H1 (cell line): ENCODE results near the gene XRN2. TPM values are rescaled to one million over a fixed set of nuclear protein-coding genes. Genes with fewer than 3 reads are reported as not detected.

Source experiments
- JUND ChIP-seq: IDR thresholded peaks from 2 replicates; pipeline ENCODE4 v1.6.1; 2011; ENCODE audit warnings: mild to moderate bottlenecking, improper control_type of control experiment, low read length
- KDM5A ChIP-seq: fragments of 200-600 bp; IDR thresholded peaks from 2 replicates; pipeline ENCODE4 v1.7.1; 2012; ENCODE audit warnings: mild to moderate bottlenecking, low read length, inconsistent platforms, mixed read lengths
- POLR2AphosphoS5 ChIP-seq: IDR thresholded peaks from 2 replicates; pipeline ENCODE4 v1.6.1; 2011; ENCODE audit warnings: low read depth, low read length
- RNF2 ChIP-seq: fragments of 200-900, 300-1000 bp; sonication (generic); IDR thresholded peaks from 2 replicates; pipeline ENCODE4 v1.7.1; 2016; ENCODE audit warnings: borderline replicate concordance, low read depth, mild to moderate bottlenecking, antibody characterized with exemption, low read length; ENCODE audit not compliant: poor library complexity, severe bottlenecking; ENCODE audit errors: missing control alignments
- TAF7 ChIP-seq: optimal IDR thresholded peaks from 2 replicates; pipeline ENCODE3; 2011; ENCODE audit warnings: low read depth, mild to moderate bottlenecking, inconsistent platforms, low read length, moderate library complexity, borderline replicate concordance
- polyA plus RNA-seq, 7 experiments: library from polyadenylated mRNA; depleted of rRNA in 3 of 7; stranded (reverse) in 5 of 7; unstranded in 2 of 7; fragments of >200 nt in 5 of 7; fragments of 200-250 nt in 2 of 7; gene quantifications; 1 replicate in 5 of 7; 2 replicates in 1 of 7; 4 replicates in 1 of 7; pipeline versions ENCODE4 v1.2.1 to v1.2.3, GENCODE V29; 2011 to 2013; ENCODE audit warnings: missing spikeins in 2 of 7, mixed read lengths in 2 of 7
- total RNA-seq: library from RNA; stranded (reverse); fragmentation: NEBNext Ultra II Directional; extraction: Animal tissue kit (Norgen Biotek cat#: 25700); gene quantifications from 2 replicates; pipeline ENCODE4 v1.2.1, GENCODE V29; 2021
- TF ChIP-seq, protein P1 (sequence below): IDR thresholded peaks from 2 replicates; pipeline ENCODE4 v1.6.1; 2012; ENCODE audit warnings: inconsistent platforms

XRN2 gene
- total and polyA plus RNA-seq, 2 of the 8 experiments (the other 6 are each of a cell fraction or from before 2014, with no cell fraction given) = 60.3 to 139 TPM

DNA sequence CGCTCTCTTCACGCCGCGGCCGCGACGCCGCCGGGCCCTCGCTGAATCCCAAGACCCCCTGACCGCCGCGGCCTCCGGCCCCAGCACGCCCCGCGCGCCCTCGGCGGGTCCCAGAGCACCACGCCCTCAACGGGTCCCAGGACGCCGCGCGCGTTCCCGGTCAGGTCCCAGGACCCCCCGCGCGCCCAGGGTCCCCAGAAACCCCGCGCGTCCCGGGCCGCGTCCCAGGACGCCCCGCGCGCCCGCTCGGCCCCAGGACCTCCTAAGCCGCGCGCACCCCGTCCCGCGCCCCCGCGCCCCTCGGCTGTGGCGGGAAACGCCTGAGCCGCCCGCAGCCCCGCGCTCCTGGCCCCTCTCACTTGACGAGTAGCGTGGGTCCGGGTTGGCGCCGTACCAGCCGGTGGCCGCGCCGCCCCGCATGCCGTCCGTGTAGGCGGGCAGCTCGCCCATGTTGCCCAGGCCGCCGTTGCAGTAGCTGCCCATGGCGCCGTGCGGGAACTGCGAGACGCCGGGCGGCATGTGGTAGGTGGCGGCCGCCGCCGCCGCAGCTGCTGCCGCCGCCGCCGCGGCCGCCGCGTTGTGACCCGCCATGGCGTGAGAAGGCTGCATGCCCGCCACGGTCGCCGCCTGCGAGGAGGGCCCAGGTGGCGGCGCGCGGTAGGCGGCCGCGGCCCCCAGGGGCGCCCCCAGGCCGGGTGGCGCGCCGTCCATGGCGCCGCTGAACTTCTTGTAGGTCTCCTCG lies 93.6 kb downstream of the XRN2 start (continued):
- TF ChIP-seq RNF2 = peak; percentile 22
- TF ChIP-seq JUND = no peak
- TF ChIP-seq KDM5A = no peak
- TF ChIP-seq, protein P1, sequence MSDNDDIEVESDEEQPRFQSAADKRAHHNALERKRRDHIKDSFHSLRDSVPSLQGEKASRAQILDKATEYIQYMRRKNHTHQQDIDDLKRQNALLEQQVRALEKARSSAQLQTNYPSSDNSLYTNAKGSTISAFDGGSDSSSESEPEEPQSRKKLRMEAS = peak; percentile 63
- TF ChIP-seq TAF7 = no peak
- TF ChIP-seq POLR2AphosphoS5 = no peak
